GM12891 (cell line): ENCODE data around the gene VWA8.

Experiments used
- DNase-seq: peaks from one replicate; pipeline ENCODE4 v3.0.0; 2011; ENCODE audit warnings: low spot score; ENCODE audit not compliant: insufficient read length
- FAIRE-seq: peaks from 2 replicates; lab custom pipeline; 2011; peaks lifted over from hg19 to GRCh38; lab: Jason Lieb, UNC
- PAX5 ChIP-seq: IDR thresholded peaks from 2 replicates; pipeline ENCODE4 v1.6.1; 2011; ENCODE audit warnings: low read length, moderate library complexity, mild to moderate bottlenecking; ENCODE audit not compliant: insufficient read depth, severe bottlenecking
- POLR2A ChIP-seq: IDR thresholded peaks from 2 replicates; pipeline ENCODE4 v1.6.1; 2011; ENCODE audit warnings: low read depth, low read length, control low read depth
- POLR2AphosphoS5 ChIP-seq: IDR thresholded peaks from 2 replicates; pipeline ENCODE4 v1.6.1; 2011; ENCODE audit warnings: low read depth, low read length, control low read depth
- POU2F2 ChIP-seq: IDR thresholded peaks from 2 replicates; pipeline ENCODE4 v1.6.1; 2011; ENCODE audit warnings: low read depth, mild to moderate bottlenecking, control low read depth, low read length, moderate library complexity
- SPI1 ChIP-seq: IDR thresholded peaks from 2 replicates; pipeline ENCODE4 v1.6.1; 2011; ENCODE audit warnings: low read depth, low read length, control low read depth
- TAF1 ChIP-seq: IDR thresholded peaks from 2 replicates; pipeline ENCODE4 v1.6.1; 2011; ENCODE audit warnings: low read depth, low read length, control low read depth

Gene VWA8

DNA sequence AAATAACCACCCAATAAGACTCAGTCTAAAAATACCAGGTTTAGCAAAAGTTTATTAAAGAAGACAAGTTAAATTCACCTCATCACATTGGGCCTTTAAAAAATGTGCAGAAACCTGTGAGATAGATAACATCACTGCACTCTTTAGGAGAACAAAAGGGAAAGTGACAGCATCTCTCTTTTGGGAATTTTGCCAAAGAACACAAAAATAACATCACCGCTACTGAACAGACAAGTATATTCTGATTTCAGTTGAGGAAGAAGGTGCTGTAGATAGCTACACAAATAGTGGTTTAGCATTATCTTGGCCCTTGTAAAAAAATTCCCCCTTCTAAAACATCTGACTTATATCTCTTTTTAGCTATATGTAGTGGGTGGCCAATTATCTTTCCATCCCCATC is 244.7 kb downstream of the VWA8 start:
- DNase-seq (no peak), FAIRE-seq (no peak)
- no peak for TF ChIP-seq TAF1
- TF ChIP-seq POU2F2: no peak
- TF ChIP-seq POLR2A: no peak
- TF ChIP-seq POLR2AphosphoS5: no peak
- no peak for TF ChIP-seq SPI1
- TF ChIP-seq PAX5: no peak

DNA sequence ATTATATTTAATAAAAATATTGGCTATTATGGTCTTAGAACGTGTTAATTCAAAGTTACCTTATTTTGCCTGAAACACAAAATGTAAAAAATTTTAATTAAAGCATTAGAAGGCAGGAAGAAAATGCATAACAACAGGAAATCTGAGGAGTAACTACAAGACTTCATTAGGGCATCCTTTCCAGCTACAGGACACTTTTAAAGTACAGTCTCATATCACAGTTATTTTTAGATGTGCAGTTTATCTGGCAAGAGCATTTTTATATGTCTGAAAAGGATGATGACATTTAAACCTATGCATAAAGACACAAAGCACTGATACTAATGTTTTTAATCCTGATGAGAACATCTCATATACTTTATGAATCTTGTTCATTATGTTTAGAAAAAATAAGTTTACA is 247.5 kb downstream of the VWA8 start:
- no peak for DNase-seq
- TF ChIP-seq PAX5: no peak
- no peak for TF ChIP-seq TAF1
- no peak for TF ChIP-seq SPI1
- no peak for TF ChIP-seq POU2F2
- TF ChIP-seq POLR2AphosphoS5: no peak
- TF ChIP-seq POLR2A: no peak
- FAIRE-seq: no peak

DNA sequence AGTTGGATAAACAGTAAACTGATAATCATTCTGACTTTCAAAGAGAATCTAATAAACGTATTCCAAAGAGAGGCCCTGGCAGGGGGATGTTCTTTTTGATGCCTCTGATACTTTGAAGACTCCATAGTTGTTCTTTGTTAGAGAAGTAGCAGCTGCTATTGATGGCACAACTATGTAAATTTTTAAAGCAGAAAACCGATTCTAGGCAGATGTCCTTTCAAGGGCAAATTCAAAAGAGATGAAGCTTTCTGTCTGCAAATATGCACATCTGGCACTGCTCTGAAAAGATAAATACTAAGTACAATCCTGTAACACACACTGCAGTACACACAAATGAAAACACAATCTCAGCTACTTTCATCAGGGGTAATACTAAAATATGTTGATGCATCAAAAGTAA is 250.1 kb downstream of the VWA8 start:
- FAIRE-seq: no peak
- TF ChIP-seq POLR2A (no peak), POU2F2 (no peak), SPI1 (no peak), POLR2AphosphoS5 (no peak), TAF1 (no peak), PAX5 (no peak)
- no peak for DNase-seq

DNA sequence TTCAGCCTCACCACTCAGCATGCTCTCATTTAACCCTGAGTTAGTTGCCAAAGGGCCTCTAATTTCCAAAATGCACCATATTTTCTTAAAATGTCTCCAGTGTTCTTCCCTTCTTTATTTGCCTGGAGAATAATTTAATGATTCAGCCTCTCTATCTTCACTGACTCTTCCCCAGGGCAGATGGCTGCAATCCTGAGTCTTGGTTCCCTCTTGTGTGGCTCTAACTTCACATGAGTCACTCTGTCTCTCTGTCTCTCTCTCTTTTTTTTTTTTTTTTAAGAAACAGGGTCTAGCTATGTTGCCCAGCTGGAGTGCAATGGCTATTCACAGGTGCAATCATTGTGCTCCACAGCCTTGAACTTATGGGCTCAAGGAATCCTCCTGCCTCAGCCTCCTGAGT is 251.4 kb downstream of the VWA8 start:
- FAIRE-seq: no peak
- TF ChIP-seq POLR2A (no peak), SPI1 (no peak), TAF1 (no peak), POLR2AphosphoS5 (no peak), PAX5 (no peak), POU2F2 (no peak)
- DNase-seq: no peak

DNA sequence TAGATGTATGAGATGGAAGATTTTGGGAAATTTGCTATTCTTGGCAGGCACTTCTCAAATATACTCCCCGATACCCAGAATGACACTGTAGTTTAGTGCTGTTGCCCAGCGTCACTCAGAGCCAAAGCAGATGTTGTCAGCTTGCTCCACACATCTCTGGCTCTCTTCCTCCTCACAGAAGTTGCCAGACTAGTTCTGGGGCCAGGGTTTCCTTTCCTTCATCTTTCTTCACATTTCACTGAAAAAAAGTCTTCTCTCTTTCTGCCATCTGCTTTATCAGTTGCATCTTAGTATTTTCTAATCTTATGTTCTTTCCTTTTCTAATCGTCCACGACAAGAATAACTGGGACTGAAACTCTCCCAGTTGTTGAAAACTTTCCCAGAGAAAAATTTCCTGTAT is 252.2 kb downstream of the VWA8 start:
- DNase-seq (no peak), FAIRE-seq (no peak)
- TF ChIP-seq POLR2AphosphoS5 (no peak), POLR2A (no peak), SPI1 (no peak), POU2F2 (no peak), PAX5 (no peak), TAF1 (no peak)

DNA sequence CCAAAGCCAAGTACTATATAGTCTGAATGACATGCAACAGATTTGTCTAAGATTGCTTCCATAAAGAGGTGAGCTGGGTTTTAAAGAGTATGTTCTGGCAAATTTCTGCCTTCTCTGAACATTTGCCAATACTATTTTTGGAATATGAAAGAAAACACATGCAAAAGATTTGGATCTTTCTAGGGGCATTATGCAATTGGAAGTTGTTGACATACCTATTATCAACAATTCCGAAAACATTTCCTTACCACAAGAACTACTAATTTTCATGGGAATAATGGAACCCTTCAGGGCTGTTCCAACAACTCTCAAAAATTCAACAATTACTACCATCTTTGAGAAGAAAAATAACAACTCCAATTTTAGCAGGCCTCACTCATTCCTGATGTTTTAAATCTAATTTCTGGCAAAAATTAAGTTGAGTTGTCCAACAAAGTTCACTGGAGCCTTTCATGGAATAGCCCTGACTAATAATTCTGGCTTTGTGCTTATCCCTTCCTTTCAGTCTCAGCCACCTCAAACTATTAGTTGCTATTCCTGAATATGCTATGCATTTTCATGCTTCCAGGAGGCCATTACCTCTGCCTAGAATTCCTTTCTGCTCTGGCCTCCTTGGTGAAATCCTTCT is 253.6 kb downstream of the VWA8 start:
- DNase-seq (no peak), FAIRE-seq (no peak)
- TF ChIP-seq POLR2A: no peak
- no peak for TF ChIP-seq SPI1
- TF ChIP-seq TAF1: no peak
- no peak for TF ChIP-seq POU2F2
- no peak for TF ChIP-seq POLR2AphosphoS5
- TF ChIP-seq PAX5: no peak

DNA sequence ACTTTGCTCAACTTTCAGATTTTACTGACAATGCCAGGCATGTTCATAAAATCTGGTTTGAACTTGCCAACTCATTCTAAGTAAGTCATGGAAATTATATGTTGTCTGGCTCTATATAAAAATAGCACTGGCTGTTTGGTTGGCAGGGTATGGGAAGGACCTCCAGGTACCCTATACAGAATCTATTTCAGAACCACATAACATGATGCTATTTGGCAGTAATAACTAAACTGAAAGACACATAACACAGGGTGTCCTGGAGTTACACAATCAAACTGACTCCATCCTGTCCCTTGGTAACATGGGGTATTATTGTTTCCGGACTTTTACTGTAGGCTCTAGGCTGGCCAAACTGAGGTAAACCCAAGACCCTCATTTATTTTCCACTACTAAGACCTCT is 254.8 kb downstream of the VWA8 start:
- DNase-seq (no peak), FAIRE-seq (no peak)
- no peak for TF ChIP-seq SPI1
- no peak for TF ChIP-seq TAF1
- TF ChIP-seq POLR2A: no peak

DNA sequence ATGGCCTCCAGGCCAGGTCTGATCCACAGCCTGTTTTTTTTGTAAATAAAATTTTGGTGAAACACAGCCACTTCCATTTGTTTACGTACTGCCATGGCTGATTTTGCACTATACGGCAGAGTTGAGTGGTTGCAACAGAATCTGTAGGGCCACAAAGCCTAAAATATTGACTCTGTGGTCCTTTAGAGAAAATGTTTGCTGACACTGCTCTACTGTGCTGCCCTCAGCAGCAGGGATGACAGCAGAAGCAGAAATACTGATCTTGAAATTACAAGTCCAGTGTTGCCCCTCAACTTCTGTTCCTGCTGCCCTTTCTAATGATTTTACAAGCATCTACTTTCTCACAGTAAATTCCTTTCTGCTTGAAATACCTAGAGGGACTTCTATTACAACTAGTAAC is 258.4 kb downstream of the VWA8 start:
- FAIRE-seq (no peak), DNase-seq (no peak)
- TF ChIP-seq POLR2AphosphoS5 (no peak), PAX5 (no peak), TAF1 (no peak), POU2F2 (no peak), SPI1 (no peak), POLR2A (no peak)

DNA sequence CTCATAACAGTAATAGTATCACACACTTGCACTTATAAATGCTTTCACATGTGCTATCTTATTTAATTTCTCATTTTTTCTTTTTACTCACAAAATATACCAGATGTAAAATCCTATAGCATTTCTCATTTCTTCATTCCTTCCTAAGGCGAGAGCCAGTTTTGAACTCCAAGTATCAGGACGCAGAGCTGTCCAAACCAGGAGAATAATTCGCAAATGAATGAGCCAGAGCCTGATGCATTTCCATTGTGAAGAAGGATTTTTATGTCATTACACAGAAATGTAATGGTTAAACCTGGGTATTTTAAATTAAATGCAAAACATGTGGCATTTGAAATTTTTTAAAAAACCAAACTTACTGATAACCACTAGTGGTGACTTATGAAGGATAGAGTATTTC is 259.2 kb downstream of the VWA8 start:
- FAIRE-seq (no peak), DNase-seq (no peak)
- TF ChIP-seq SPI1 (no peak), POU2F2 (no peak), POLR2AphosphoS5 (no peak), POLR2A (no peak), PAX5 (no peak), TAF1 (no peak)

DNA sequence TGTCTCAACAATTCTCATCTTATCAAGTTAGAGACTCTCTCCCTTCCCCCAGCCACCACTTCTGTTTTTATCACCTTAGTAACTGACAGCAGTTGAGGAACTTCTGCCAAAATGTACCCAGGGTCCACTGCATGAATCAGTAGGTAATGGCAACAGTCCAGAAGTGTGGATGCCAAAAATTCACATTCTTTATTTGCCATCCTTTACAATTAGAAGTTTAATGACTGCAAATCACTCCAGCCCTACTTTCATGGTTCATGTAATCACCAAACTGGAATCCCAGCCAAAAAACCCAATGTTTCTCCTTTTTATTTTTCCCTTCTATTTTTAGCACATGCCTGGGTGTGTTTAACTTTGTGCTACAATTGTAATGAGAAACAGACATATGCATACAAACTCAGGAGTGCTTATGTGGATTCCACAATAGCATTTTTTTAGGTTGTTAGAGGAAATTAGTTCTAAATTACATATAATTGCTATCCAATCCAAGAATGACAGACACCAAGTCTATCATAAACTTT is 260.1 kb downstream of the VWA8 start:
- DNase-seq: no peak
- TF ChIP-seq PAX5: no peak
- TF ChIP-seq POLR2AphosphoS5: no peak
- no peak for TF ChIP-seq TAF1
- TF ChIP-seq POU2F2: no peak
- TF ChIP-seq POLR2A: no peak
- no peak for TF ChIP-seq SPI1
- FAIRE-seq: no peak
